Measurements from ENCODE around the gene REV3L.

The REV3L gene

DNA sequence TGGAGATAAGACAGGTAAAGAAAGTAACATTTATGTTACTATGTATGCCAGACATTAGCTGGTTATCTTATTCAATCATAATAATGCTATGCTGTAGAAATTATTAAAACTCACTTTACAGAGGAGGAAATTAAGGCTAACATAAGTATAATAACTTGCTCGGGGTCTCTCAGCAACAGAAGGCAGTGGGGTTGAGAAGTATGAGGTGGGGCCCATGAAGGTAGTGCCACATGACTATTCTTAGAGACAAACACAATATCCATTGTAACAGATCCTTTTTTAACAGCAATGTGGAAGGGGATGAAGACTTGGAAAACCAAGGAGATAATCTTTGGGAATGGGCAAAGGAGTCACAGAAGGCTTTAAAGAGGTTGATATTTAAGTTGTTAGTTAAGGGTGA, 11.5 kb downstream of the REV3L start:
- no peaks in the 10 kb centered on the region for H3K4me1 ChIP-seq (ENCODE audit: control insufficient read depth, insufficient read depth, low read length)
- peaks cover under 1% of the 10 kb centered on the region for H3K27me3 ChIP-seq (ENCODE audit: control insufficient read depth, insufficient read depth, low read length, poor library complexity, severe bottlenecking)
- no peak overlapping the region for H3K27ac ChIP-seq (ENCODE audit: insufficient read depth, low read depth, low read length, poor library complexity, severe bottlenecking)
- H3K4me3 ChIP-seq (ENCODE audit: insufficient read depth, low read depth, low read length) = no peak overlapping the region
- no peaks in the 10 kb centered on the region for H3K9me3 ChIP-seq (ENCODE audit: control insufficient read depth, low read length)
- 80% methylated on average over 1 of the region's 1 CpG; no CpG with 5 or more reads in 1 of the 2 experiments for WGBS, 2 experiments
- no peaks in the 10 kb centered on the region for H3K36me3 ChIP-seq (ENCODE audit: control insufficient read depth, insufficient read depth, low read length)

DNA sequence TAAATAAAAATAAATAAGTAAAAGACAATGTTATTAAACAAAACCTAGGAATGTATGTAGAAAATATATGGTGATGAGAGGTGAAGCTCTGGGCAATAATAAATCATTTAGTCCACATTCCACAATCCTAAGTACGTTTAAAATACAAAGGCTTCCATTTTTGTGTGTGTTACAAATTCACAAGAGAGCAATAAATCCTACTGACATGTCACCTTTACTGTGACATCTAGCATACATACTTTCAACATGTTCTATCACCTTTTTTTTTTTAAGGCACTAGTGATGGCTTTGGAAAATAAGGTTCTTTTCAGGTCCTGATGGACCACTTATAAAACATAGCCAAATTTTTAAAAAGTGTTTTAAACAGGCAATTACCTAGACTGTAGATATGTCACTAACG, 12.0 kb downstream of the REV3L start:
- H3K36me3 ChIP-seq (ENCODE audit: control insufficient read depth, insufficient read depth, low read length) = no peaks in the 10 kb centered on the region

DNA sequence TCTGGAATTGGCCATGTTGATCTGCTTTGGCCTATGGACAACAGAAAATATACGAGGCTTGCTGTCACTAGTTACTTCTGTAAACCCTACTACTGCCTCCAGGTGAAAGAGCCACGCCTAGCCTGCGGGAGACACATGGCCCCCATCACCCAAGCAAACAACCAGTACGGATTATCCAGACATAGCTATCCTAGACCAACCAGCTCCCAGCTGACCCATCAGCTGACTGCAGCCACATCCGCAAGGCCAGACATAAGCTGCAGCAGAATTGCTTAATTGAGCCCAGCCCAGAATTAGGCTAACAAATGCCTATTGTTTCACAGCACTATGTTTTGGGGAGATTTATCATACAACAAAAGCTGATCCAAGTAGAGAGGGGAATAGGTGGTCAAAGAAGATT, 13.5 kb downstream of the REV3L start:
- no peaks in the 10 kb centered on the region for H3K36me3 ChIP-seq (ENCODE audit: control insufficient read depth, insufficient read depth, low read length)
- no peak overlapping the region for H3K4me3 ChIP-seq (ENCODE audit: insufficient read depth, low read depth, low read length)
- WGBS, 2 experiments = 90 to 92% methylated on average over 5 of the region's 5 CpGs
- no peaks in the 10 kb centered on the region for H3K9me3 ChIP-seq (ENCODE audit: control insufficient read depth, low read length)
- H3K4me1 ChIP-seq (ENCODE audit: control insufficient read depth, insufficient read depth, low read length) = no peaks in the 10 kb centered on the region
- no peaks in the 10 kb centered on the region for H3K27me3 ChIP-seq (ENCODE audit: control insufficient read depth, insufficient read depth, low read length, poor library complexity, severe bottlenecking)
- no peak overlapping the region for H3K27ac ChIP-seq (ENCODE audit: insufficient read depth, low read depth, low read length, poor library complexity, severe bottlenecking)

More for the DNA sequence above, 12.0 kb downstream of the REV3L start:
- 97 to 100% methylated on average over 2 of the region's 2 CpGs for WGBS, 2 experiments
- no peak overlapping the region for H3K4me3 ChIP-seq (ENCODE audit: insufficient read depth, low read depth, low read length)
- H3K27me3 ChIP-seq (ENCODE audit: control insufficient read depth, insufficient read depth, low read length, poor library complexity, severe bottlenecking) = no peaks in the 10 kb centered on the region
- no peaks in the 10 kb centered on the region for H3K9me3 ChIP-seq (ENCODE audit: control insufficient read depth, low read length)
- H3K4me1 ChIP-seq (ENCODE audit: control insufficient read depth, insufficient read depth, low read length) = no peaks in the 10 kb centered on the region
- no peak overlapping the region for H3K27ac ChIP-seq (ENCODE audit: insufficient read depth, low read depth, low read length, poor library complexity, severe bottlenecking)

DNA sequence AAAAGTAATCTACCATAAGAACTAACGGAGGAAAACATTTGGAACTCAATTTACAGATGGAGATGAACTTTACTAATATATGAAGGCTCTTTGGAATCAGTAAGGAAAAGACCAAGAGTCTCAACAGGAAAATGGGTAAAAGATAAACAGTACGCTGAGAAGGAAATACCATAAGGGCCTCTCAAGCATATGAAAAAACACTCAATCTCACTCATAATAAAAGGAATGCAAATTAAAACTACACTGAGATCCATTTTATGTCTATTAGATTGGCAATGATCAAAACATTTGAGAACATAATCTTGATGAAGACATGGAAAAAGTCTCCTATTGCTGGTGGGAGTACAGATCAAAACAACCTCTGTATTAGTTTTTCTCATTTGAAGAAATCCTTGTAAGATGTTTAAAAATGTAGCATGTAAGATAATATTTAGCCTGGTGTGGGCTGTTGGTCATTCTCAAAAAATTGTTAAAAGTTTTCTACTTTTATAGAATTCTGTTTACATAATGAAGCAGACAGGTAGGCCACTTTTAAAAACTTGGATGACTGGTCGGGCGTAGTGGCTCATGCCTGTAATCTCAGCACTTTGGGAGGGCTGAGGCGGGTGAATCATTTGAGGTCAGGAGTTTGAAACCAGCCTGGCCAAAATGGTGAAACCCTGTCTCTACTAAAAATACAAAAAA, 14.5 kb downstream of the REV3L start:
- Histone ChIP-seq H3K27me3 (ENCODE audit: control insufficient read depth, insufficient read depth, low read length, poor library complexity, severe bottlenecking) (no peaks in the 10 kb centered on the region), H3K9me3 (ENCODE audit: control insufficient read depth, low read length) (no peaks in the 10 kb centered on the region), H3K27ac (ENCODE audit: insufficient read depth, low read depth, low read length, poor library complexity, severe bottlenecking) (no peak overlapping the region), H3K4me3 (ENCODE audit: insufficient read depth, low read depth, low read length) (no peak overlapping the region), H3K36me3 (ENCODE audit: control insufficient read depth, insufficient read depth, low read length) (no peaks in the 10 kb centered on the region), H3K4me1 (ENCODE audit: control insufficient read depth, insufficient read depth, low read length) (no peaks in the 10 kb centered on the region)
- WGBS, 2 experiments = 92 to 93% methylated on average over 5 of the region's 5 CpGs

DNA sequence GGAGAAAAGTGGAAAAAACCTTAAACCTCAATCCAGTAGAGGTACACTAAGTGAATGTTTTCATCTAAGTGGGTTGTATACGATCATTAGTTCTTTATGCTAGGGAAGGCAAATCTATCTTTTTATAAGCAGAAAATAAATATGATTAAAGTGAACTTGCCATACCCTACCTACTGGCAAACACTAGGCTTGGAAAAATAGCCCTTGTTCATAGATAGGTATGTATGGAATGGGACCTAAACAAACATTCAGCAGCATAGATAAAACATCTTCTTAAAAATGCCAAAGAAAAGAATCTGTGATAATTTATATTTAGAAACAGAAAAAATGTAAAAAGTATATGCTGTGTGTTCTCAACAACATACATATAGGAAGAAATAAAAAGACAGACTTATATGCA, 18.8 kb downstream of the REV3L start:
- Histone ChIP-seq H3K4me1 (ENCODE audit: control insufficient read depth, insufficient read depth, low read length) (no peaks in the 10 kb centered on the region), H3K36me3 (ENCODE audit: control insufficient read depth, insufficient read depth, low read length) (no peaks in the 10 kb centered on the region), H3K9me3 (ENCODE audit: control insufficient read depth, low read length) (no peaks in the 10 kb centered on the region), H3K4me3 (ENCODE audit: insufficient read depth, low read depth, low read length) (no peak overlapping the region), H3K27me3 (ENCODE audit: control insufficient read depth, insufficient read depth, low read length, poor library complexity, severe bottlenecking) (no peaks in the 10 kb centered on the region), H3K27ac (ENCODE audit: insufficient read depth, low read depth, low read length, poor library complexity, severe bottlenecking) (no peak overlapping the region)
- 80% methylated on average over 1 of the region's 1 CpG; no CpG with 5 or more reads in 1 of the 2 experiments for WGBS, 2 experiments

DNA sequence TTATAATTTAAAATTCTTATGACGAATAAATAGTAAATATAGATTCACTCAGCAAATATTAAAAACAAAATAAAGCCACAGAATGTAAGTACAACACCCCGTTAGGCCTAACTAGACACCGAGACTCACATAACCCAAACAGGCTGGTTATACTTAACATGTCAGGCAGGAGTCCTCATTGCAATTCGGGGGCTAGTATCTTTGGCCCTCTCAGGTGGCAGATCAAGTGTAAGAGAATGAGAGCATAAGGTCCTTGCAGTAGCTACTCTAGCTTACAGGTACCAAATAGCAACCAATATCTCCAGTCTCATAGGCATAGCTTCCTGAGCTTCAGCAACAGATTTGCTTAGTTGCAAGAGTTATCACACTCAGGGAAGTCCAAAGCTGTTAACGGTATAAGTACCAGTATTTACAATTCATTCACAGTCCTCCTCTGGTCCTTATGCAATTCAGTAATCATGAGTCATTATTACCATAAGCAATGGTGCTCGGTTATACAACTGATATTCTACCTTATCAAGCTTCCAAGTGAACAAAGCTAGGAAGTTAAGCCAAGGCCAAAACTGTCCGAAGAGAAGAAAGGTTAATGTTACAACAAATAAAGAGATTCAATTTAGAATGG, 20.1 kb downstream of the REV3L start:
- Histone ChIP-seq H3K4me3 (ENCODE audit: insufficient read depth, low read depth, low read length) (no peak overlapping the region), H3K9me3 (ENCODE audit: control insufficient read depth, low read length) (peaks cover 4% of the 10 kb centered on the region), H3K4me1 (ENCODE audit: control insufficient read depth, insufficient read depth, low read length) (no peaks in the 10 kb centered on the region), H3K27ac (ENCODE audit: insufficient read depth, low read depth, low read length, poor library complexity, severe bottlenecking) (no peak overlapping the region), H3K27me3 (ENCODE audit: control insufficient read depth, insufficient read depth, low read length, poor library complexity, severe bottlenecking) (no peaks in the 10 kb centered on the region), H3K36me3 (ENCODE audit: control insufficient read depth, insufficient read depth, low read length) (no peaks in the 10 kb centered on the region)
- WGBS, 2 experiments = 92 to 95% methylated on average over 5 to 7 of the region's 7 CpGs

DNA sequence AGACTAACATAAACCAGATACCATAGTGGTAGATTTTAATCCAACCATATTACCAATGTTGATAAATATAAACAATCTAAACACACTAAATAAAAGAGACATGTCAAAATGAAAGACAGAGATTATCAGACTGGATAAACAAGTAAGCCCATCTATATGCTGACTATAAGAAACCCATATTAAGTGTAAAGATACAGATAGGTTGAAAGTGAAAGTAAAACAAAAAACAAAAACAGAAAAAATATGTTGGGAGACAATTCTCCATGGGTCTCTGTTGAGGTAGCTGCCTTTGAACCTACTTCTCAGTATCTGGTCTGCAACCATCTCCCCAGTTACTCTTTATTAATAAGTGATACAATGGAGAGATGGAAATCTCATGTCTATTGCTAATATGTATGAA, 21.2 kb downstream of the REV3L start:
- Histone ChIP-seq H3K36me3 (ENCODE audit: control insufficient read depth, insufficient read depth, low read length) (no peaks in the 10 kb centered on the region), H3K27me3 (ENCODE audit: control insufficient read depth, insufficient read depth, low read length, poor library complexity, severe bottlenecking) (no peaks in the 10 kb centered on the region), H3K4me3 (ENCODE audit: insufficient read depth, low read depth, low read length) (no peak overlapping the region), H3K9me3 (ENCODE audit: control insufficient read depth, low read length) (peaks cover 4% of the 10 kb centered on the region), H3K27ac (ENCODE audit: insufficient read depth, low read depth, low read length, poor library complexity, severe bottlenecking) (no peak overlapping the region), H3K4me1 (ENCODE audit: control insufficient read depth, insufficient read depth, low read length) (no peaks in the 10 kb centered on the region)

DNA sequence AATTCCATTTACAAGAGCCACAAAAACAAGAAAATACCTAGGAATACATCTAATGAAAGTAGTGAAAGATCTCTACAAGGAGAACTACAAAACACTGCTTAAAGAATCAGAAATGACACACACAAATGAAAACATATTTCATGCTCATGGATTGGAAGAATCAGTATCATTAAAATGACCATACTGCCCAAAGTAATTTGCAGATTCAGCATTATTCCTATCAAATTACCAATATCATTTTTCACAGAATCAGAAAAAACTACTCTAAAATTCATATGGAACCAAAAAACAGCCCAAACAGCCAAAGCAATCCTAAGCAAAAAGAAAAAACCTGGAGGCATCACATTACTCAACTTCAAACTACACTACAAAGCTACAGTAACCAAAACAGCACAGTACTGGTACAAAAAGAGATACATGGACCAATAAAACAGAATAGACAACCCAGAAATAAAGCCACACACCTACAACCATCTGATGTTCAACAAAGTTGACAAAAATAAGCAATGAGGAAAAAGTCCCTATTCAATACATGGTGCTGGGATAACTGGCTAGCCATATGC, 24.3 kb downstream of the REV3L start:
- Histone ChIP-seq H3K4me1 (ENCODE audit: control insufficient read depth, insufficient read depth, low read length) (no peaks in the 10 kb centered on the region), H3K36me3 (ENCODE audit: control insufficient read depth, insufficient read depth, low read length) (no peaks in the 10 kb centered on the region)

DNA sequence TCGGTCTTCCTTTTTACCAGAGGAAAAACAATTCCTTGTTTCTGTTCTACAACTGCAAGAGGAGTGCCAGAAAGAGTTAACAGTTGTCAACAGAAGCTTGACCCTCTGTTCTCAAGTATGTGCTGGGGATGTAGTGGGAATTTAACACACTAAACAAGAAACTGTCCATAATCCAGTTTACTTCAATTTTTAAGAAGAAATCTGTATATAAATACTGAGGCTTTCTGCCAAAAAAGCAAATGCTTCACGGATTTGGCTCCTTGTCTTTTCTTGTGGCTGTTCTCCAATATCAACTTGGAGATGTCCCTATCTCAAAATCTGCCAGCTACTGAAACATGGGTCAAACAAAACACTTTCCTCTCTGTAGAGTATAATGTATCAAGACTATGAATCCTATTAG, 26.8 kb downstream of the REV3L start:
- Histone ChIP-seq H3K27ac (ENCODE audit: insufficient read depth, low read depth, low read length, poor library complexity, severe bottlenecking) (no peak overlapping the region), H3K9me3 (ENCODE audit: control insufficient read depth, low read length) (peaks cover 4% of the 10 kb centered on the region), H3K27me3 (ENCODE audit: control insufficient read depth, insufficient read depth, low read length, poor library complexity, severe bottlenecking) (no peaks in the 10 kb centered on the region), H3K4me3 (ENCODE audit: insufficient read depth, low read depth, low read length) (no peak overlapping the region), H3K36me3 (ENCODE audit: control insufficient read depth, insufficient read depth, low read length) (no peaks in the 10 kb centered on the region), H3K4me1 (ENCODE audit: control insufficient read depth, insufficient read depth, low read length) (no peaks in the 10 kb centered on the region)
- 98 to 100% methylated on average over 2 of the region's 2 CpGs for WGBS, 2 experiments

More for the DNA sequence above, 24.3 kb downstream of the REV3L start:
- Histone ChIP-seq H3K27ac (ENCODE audit: insufficient read depth, low read depth, low read length, poor library complexity, severe bottlenecking) (no peak overlapping the region), H3K4me3 (ENCODE audit: insufficient read depth, low read depth, low read length) (no peak overlapping the region), H3K9me3 (ENCODE audit: control insufficient read depth, low read length) (peaks cover 4% of the 10 kb centered on the region), H3K27me3 (ENCODE audit: control insufficient read depth, insufficient read depth, low read length, poor library complexity, severe bottlenecking) (no peaks in the 10 kb centered on the region)

DNA sequence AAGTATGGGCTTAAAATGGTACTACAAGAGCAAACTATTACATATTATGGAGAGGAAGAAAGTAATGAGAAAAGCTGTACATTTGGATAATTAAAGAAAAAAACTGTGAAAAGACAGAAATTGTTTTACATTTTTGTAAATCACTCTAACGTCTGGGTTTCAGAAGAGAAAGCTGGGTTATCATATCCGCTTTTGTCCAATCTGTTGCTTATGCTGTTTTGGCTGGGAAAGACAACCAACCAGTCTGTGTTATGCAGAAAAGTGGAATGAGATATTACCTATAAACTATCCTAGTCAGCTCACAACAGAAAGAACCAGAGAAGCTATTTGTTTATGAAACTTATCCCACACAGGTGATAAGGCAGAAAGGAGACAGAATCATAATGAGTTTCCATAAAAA, 32.4 kb downstream of the REV3L start:
- Histone ChIP-seq H3K27ac (ENCODE audit: insufficient read depth, low read depth, low read length, poor library complexity, severe bottlenecking) (no peak overlapping the region), H3K4me3 (ENCODE audit: insufficient read depth, low read depth, low read length) (no peak overlapping the region), H3K9me3 (ENCODE audit: control insufficient read depth, low read length) (no peaks in the 10 kb centered on the region), H3K27me3 (ENCODE audit: control insufficient read depth, insufficient read depth, low read length, poor library complexity, severe bottlenecking) (no peaks in the 10 kb centered on the region), H3K36me3 (ENCODE audit: control insufficient read depth, insufficient read depth, low read length) (no peaks in the 10 kb centered on the region), H3K4me1 (ENCODE audit: control insufficient read depth, insufficient read depth, low read length) (no peaks in the 10 kb centered on the region)
- 92 to 100% methylated on average over 2 of the region's 2 CpGs for WGBS, 2 experiments

All from ectodermal cell (in vitro differentiated cells).